CD4-positive, alpha-beta T cell treated with Interleukin-15 for 1 hour (primary cell): ENCODE results near the gene EFHC1.

Experiments used
- DNase-seq: peaks from one replicate; pipeline ENCODE4 v3.0.0-alpha.2; 2020

EFHC1 gene

DNA sequence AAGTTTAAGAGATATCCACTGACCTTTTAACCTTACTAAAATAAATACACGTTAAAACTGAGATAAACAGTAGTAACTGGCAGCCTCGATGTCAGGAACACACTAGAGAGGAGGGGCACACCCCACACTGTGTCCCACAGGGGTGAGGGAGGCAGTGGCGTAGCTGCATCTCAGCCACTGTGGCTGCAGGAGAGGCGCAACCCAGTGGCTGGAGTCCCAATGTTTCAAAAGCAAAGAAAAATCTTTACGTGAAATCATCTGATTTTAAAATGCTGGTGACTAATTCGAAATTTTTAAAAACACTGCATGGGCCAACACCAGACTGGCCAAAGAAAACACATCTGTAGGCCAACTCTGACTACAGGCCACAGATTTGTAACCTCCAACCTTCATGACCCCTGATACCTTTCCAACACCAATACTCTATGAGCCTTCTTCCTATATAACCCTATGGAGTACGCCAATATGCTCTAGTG is 102.0 kb downstream of the EFHC1 start:
- no peak for DNase-seq

DNA sequence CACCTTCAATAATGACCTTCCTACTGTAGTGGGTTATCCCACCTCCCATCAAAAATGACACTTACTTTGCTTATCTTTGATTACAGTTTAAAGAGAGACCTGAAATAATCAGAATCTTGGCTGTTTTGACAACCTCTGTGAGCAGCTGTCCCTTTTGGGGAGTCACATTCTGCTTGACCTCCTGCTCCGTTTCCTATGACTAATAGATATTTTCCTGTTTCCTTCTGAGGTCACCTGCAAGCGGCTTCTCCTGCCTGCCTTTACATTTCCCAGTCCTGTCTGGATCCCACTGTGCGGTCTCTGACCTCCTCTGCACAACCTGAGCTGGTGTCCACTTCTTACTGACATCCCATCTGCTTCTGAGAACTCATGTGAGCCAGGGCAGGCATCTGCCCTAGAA is 102.5 kb downstream of the EFHC1 start:
- DNase-seq: no peak

GRCh38 chr6:52523378-52524142 is 103.4 kb downstream of the EFHC1 start:
- DNase-seq: no peak

GRCh38 chr6:52524918-52525317 is 104.8 kb downstream of the EFHC1 start:
- DNase-seq: no peak

GRCh38 chr6:52526634-52527033 is 106.5 kb downstream of the EFHC1 start:
- DNase-seq: no peak

DNA sequence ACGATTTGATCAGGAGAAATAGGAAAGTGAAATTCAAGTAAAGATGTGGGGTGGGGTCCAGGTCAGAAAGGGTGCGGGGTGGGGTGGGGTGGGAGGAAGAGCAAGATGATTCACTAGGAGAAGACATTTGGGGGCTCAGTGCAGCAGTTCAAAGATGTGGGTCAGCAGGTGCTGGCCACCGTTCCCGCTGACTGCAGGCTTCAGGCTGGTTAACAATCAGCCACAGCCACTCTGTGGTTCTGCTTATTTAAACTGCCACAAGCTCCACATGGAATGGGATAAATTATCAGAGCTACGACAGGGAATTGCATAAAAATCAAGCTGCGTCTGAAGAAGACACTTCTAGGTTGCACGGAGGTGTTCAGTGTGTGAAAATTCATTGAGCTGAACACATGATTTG is 107.3 kb downstream of the EFHC1 start:
- no peak for DNase-seq

GRCh38 chr6:52529311-52529710 is 109.2 kb downstream of the EFHC1 start:
- DNase-seq: no peak

- DNase-seq: no peak
Measured at GRCh38 chr6:52530351-52530750, 110.2 kb downstream of the EFHC1 start.

GRCh38 chr6:52531396-52531795 is 111.3 kb downstream of the EFHC1 start:
- no peak for DNase-seq

- DNase-seq: no peak
Measured at GRCh38 chr6:52531834-52532233, 111.7 kb downstream of the EFHC1 start.

GRCh38 chr6:52532457-52532856 is 112.3 kb downstream of the EFHC1 start:
- no peak for DNase-seq

GRCh38 chr6:52533491-52533890 is 113.3 kb downstream of the EFHC1 start:
- no peak for DNase-seq

DNA sequence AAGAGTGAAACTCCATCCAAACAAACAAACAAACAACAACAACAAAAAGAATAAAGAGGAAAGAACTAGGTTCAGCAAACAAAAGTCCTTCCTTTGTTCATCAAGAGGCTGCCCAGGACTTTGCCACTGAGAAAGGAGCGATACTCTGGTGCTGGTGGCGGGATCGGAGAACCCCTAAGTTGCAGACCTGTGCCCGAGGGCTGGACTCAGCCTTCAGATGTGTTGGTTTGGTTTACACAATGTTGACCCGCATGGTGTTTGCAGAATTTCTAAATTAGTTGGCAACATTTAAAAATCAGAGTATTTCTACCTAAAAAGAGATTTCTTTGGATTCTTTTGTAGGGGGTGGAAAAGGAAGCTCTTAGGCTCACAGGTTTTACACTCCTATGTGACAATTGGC is 114.2 kb downstream of the EFHC1 start:
- no peak for DNase-seq

DNA sequence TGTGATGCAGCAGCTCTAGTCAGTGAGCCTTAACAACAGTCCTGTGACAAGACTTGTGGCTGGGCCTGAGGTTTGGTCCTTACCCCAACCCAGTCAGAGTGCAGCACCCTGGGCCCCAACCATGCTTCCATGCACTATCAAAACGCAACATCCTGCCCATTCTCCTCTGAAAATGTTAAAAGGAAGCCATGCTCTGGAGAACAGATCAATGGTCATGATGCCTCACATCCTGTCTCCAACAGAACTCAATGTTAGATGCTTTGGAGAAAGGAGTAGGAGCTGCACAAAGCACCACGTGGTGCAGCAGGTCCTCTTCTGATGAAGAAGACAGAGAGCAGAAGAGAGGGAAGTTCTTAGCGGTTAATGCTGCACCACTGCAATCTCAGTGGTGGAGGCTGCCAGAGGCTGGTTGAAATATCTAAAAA is 114.8 kb downstream of the EFHC1 start:
- no peak for DNase-seq

GRCh38 chr6:52535711-52536423 is 115.7 kb downstream of the EFHC1 start:
- DNase-seq: no peak

DNA sequence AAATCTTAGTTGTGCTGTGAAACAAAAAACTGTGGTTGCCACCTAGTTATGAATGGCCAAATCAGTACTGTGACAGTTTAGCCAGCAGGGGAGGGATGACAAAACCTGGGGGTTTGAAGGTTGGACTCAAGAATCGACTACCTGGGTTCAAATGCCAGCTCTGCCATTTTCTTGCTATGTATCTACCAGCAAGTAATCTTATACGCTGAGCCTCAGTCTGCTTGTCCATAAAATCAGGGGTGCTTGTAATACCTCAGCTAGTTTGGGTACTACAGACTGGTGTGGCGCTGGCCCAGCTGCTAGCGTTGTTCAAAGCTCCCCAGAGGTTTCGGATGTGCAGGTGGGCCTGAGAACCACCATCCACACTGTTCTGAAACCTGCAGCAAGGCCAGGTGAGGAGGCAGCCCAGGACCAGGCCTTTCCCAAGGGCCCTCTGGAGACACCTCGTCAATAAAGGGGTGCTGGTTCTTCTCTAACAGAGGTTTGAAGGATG is 116.3 kb downstream of the EFHC1 start:
- no peak for DNase-seq

DNA sequence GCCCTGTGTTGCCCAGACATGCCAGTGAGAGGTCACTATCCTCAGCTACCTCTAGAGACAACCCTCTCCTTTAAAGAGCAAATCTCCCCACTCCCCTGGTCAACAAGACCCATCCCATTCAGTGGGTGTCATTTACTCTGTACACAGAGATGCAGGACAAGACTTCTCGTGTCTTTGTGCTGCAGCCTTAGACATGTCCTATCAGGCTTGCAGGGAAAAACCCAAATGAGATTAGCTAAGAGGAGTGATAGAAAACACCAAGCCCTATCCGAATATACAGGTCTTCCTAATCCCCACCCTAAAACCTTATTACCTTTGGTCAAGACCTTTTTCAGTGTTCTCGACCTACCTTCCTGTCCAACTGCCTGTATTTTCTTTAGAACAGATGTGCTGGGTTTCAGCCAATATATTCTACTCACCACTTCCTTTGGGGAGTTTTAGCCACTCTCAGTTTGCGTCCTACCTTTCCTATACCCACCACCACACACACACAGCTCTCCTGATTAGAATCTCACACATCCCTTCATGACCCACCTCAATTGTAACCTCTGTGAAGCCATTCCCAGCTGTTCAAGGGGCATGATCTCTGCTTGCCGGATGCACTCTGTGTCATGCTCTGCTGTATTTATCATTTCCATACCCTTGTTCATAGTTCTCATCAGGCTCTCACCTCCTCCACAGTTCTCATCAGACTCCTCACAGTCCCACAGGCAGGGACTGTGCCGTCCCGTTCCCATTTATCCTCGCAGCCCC is 117.0 kb downstream of the EFHC1 start:
- DNase-seq: no peak

DNA sequence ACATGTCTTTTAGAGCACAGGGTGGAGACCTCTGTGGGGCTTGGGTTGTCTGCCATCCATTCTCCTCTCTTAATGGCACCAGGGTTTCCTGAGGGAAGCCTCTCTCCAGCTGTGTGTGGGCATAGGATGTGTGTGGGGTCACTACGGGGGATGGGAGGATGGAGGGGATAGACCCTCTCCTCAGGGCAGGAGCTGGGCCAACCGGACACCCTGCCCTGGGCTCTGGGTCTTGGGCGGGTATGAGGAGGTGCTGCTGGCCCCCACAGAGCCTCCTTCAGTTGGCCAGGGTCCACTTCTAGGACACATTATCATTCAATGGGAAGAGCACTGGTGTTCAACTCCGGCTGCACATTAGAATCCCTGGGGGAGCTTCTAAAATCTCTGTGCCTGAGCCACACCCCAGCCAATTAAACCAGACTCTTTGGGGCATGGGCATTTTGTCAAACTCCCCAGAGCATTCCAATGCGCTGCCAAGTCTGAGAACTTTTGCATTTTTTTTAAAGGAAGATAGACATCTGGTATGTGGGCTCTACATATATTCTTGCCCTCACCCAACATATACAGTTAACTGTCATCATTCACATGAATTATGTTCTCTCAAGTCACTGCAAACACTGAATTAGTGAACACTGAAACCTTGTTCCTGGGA is 118.2 kb downstream of the EFHC1 start:
- no peak for DNase-seq

- DNase-seq: no peak
Measured at GRCh38 chr6:52538901-52539354, 118.8 kb downstream of the EFHC1 start.

DNA sequence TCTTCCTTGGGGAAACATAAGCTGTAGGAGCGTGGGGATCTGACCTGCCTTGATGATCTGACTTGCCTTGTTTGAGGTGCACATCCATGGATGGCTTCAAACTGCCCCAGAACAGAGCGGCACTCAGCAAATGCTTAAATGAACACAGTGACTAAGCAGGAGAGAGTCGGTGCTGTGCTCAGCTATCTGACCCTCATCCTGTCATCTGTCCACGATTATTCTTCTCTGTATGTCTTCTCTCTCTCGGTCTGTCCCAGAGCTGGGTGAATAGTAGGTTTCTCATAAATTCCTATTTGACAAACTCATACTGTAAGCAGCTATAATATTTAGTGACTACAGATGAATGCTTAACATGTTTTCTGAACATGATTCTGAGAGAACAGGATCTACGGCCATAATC is 119.5 kb downstream of the EFHC1 start:
- DNase-seq: no peak

- DNase-seq: no peak
Measured at GRCh38 chr6:52540286-52540902, 120.3 kb downstream of the EFHC1 start.

GRCh38 chr6:52541135-52541534 is 121.0 kb downstream of the EFHC1 start:
- no peak for DNase-seq
